HG03175 (cell line): Measurements from ENCODE around the gene FRMD5.
"Not testable (repeated sequence)": the region's sequence is repeated elsewhere in the genome, so short reads cannot be mapped to it uniquely, and the experiment has no call there.

Experiments
- ATAC-seq: cut with Tn5 transposase; IDR thresholded peaks from one replicate; pipeline ENCODE4 v1.9.1; 2021; ENCODE audit warnings: mild to moderate bottlenecking, moderate library complexity; ENCODE audit not compliant: unreplicated experiment

Gene FRMD5

DNA sequence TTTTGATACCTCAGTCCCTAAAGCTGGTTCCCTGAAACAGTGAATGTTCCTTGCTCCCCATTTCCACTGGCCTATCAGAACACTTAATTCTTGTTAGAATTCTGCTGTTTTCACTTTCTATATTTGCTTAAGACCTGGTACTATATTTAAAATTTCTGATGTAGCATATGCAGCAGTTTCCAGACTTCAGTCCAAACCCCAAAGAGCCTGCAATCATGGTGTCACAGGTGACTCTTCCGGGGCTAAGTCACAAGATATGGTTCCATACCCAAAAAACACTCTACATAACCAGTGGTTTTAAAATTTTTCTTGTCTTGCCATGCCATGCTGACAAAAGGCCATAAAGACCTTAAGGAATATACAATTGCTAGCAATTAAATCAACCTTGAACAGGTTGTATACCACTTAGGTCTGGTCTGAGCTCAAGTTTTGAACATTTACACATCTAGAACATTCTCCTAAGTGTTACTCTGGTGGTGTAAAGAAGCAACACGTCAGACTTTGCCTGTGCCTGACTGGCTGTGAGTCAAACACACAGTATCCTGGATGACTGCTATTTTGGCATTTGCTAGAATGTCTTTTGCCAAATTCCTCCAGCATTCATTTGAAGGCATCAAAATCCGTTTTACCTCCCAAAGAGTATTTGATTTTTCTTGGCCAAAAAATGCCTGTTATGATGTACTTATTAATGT, 160.0 kb downstream of the FRMD5 start:
- no peak for ATAC-seq

DNA sequence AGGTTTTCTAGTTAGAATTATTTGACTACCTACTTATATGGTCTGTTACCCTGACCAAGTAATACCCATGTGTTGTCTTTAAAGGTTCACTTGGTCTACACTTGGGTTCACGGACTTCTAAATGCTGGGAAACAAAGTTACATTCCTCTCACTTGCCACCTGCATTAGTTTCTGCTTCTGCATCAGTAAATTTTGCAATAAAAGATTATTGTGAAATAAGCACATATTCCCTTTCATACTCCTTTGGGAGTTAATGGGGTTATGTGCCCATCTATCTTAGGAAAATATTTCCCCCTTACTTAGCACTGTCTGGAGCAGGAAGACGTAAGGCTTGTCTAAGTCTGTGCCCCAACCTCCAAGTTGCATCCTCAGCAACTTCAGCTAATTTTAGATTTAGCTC, 160.7 kb downstream of the FRMD5 start:
- no peak for ATAC-seq

DNA sequence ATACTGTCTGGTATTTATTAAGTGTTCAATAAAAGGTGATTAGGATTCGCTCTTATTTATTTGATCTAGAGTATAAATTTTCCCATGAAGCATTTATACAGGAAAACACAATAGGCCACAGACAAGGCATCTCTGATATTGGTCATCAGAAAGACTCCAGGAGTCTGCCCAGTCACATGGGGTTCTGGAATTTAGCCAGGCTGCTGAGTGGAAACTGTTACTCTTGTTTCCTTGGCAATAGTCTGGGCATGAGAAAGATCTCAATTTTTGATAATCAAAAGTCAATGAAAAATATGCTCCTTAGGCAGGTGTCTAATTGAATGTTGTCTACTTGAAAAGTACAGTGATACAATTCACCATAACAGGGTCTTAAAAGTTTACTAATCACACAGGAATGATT, 161.2 kb downstream of the FRMD5 start:
- no peak for ATAC-seq

DNA sequence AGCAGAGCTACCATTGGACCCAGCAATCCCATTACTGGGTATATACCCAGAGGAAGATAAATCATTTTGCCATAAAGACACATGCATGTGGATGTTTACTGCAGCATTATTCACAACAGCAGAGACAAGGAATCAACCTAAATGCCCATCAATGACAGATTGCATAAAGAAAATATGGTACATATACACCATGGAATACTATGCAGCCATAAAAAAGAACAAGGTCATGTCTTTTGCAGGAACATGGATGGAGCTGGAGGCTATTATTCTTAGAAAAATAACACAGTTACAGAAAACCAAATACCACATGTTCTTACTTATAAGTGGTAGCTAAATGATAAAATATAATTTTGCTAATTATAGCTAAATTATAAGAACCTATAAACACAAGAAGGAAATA, 162.3 kb downstream of the FRMD5 start:
- ATAC-seq = not testable (repeated sequence)

DNA sequence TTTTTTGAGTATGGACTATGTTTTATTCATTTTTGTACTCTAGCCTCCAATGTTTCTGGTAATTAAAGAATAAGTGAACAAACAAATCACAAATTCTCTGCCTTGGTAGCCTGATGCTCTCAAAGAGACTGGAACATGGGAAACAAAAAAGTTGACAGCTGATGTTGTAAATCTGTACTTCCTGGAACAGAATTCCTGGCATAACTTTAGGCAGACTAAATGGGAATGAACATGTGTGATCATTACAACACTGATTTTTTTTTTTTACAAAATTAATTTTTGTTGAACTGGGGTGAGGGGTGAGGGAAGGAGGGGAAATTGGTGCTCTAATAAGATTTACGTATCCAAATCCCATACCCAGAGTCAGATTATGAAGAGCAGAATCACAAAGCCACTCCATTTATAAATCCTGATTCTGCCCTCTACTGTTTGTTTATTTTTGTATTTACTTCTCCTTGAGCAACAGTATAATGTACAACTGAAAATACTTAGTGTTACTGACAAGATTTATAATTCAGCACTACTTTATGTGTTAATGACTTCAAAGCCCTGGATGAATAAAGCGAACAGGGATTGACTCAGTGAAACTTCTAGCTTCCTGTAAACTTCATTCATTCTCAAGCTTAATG, 165.0 kb downstream of the FRMD5 start:
- no peak for ATAC-seq

GRCh38 chr15:44029003-44029402, 166.1 kb downstream of the FRMD5 start:
- ATAC-seq = no peak

DNA sequence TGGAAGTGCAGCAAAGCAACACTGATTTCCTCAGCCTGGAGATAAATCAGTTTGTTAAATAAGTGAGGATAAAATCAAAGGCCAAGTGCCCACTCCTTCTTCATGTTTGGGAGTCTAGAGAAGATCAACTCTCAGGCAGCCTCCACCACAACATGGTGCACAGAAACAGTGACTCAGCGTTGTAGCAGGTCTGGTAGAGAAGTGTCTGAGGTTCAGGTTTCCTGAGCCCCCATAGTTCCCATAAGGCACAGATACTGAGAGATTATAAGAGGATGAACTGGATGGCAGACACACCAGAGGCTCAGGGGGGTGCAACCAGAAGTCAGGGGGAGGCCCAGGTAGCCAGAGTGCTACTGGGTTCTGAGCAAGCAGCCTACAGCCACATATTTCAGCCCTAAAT, 166.7 kb downstream of the FRMD5 start:
- ATAC-seq = no peak

GRCh38 chr15:44024155-44024554, 170.9 kb downstream of the FRMD5 start:
- ATAC-seq = no peak

- ATAC-seq = no peak
Measured at GRCh38 chr15:44023176-44023575, 171.9 kb downstream of the FRMD5 start.

DNA sequence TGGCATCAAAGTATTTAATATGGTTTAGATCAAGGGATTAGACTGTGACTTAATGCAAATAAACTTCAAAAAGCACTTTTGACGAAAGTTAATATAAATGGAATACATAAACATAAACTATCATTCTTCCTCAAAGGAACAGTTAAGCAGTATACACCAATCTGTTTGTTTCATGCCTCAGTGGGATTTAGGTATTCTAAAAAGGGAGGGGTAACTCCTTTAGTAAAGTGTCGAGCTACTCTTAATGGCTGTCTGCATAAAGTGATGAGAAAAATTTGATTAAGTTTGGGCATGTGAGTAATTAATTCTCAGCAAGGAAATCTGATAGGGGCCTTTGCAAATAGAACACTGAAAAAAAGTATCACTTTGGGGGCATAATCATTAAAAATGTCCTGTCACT, 176.9 kb downstream of the FRMD5 start:
- no peak for ATAC-seq

GRCh38 chr15:44015545-44016305, 179.3 kb downstream of the FRMD5 start:
- no peak for ATAC-seq

DNA sequence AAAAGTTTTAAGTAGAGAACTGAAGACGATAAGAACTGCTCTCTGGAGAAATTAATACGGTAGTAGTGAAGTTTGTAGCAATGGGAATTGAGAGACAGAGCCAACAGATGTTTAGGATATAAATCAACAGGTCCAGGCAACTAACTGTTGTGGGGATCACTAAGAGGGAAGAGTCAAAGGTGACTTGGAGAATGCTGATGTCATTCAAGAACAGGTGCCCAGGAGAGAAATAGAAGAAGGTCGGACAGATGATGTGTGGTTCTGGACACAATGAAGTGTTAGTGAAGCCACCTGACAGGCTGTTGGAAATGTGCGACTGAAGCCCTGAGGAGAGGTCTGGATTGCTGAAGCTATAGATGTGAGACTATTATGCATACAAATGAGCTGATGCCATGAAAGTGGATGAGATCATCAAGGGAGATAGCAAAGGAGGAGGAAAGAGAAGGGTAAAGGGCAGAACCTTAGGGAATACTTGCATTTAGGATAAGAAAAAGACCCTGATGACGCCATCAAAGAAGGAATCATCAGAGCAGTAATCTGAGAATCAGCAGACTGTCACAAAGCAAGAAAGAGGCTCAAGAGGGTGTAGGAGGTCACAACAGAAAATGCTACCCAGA, 183.7 kb downstream of the FRMD5 start:
- no peak for ATAC-seq

DNA sequence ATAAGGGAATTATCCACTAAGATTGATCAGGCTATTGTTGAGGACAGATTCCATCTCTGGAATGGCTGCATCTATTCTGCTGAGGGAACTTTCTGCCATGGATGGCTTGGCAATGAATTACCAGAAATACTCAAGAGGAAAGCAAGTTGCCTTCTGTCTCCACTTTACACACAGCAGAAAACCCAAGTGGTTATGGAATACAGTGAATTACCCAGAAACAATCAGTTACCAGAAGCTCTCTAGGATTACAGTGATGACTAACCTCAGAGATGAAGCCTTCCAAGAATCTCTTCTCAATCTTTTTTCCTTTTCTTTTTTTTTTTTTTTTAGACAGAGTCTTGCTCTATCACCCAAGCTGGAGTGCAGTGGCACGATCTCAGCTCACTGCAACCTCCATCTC, 185.0 kb downstream of the FRMD5 start:
- no peak for ATAC-seq

DNA sequence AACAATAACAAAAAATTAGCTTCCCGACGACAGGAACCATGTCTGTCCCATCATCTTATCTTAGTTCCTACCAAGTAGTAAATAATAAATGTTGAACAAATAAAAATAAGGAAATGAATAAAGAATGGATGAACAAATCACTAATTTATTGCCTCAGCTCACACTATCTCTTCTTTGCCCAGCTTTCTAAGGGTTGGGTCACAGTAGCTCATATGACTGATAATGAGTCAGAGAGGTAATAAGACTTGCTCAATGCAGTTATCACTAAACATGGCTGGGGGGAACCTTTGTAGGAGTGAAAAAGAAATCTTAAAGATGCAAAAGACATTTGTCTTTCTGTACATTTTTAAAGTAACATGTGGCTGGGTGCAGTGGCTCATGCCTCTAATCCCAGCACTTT, 186.0 kb downstream of the FRMD5 start:
- no peak for ATAC-seq

GRCh38 chr15:44000248-44000647, 194.8 kb downstream of the FRMD5 start:
- ATAC-seq = not testable (repeated sequence)

GRCh38 chr15:43998607-43999006, 196.5 kb downstream of the FRMD5 start:
- ATAC-seq = no peak

DNA sequence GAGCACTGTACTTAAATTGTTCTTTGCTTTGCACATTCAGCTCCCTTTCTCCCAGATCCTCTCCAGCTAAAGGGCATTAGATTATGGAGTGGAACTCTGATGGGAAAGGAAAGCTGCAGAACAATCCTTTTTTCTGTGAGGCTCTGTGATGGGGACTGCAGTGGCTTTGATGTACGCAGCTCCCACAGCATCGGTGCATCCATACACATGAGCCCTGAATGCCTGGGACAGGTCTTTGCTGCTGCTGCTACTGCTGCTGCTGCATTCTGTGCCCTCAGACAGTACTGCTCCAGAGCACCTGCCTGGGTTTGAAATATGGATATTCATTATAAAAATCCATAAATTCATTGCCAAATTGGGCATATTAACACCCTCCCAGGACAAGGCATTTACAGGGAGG, 203.9 kb downstream of the FRMD5 start:
- ATAC-seq = no peak

DNA sequence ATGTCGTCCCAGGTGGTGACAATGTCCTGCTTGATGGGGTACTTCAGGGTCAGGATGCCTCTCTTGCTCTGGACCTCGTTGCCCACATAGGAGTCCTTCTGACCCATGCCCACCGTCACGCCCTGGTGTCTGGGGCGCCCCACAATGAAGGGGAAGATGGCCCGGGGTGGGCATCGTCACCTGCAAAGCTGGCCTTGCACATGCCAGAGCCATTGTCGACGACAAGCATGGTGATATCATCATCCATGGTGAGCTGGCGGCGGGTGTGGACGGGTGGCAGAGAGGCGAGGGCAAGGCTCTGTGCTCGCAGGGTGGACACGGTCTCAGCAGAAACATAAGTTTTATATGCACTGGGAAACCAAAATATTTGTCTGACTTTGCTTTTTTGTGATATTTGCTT, 205.1 kb downstream of the FRMD5 start:
- no peak for ATAC-seq

- ATAC-seq = no peak
Measured at GRCh38 chr15:43988900-43989299, 206.2 kb downstream of the FRMD5 start.

- ATAC-seq = no peak
Measured at GRCh38 chr15:43987924-43988323, 207.1 kb downstream of the FRMD5 start.

- ATAC-seq = no peak
Measured at GRCh38 chr15:43985976-43986680, 208.9 kb downstream of the FRMD5 start.
